SK-N-SH (cell line): Measurements from ENCODE around the gene NDUFA3.
A peak's percentile ranks its signal among the peaks of the same experiment; 100 is the strongest.

Experiments
- CHD2 ChIP-seq: fragments of 150-350 bp; IDR thresholded peaks from 2 replicates; pipeline ENCODE4 v1.6.1; 2018; ENCODE audit warnings: low read length; ENCODE audit not compliant: partially characterized antibody
- EP300 ChIP-seq, 2 experiments: IDR thresholded peaks; 2 replicates each; pipeline versions ENCODE4 v1.4.0 to v1.6.1; 2012; ENCODE audit warnings: borderline replicate concordance in 1 of 2, low read depth in 1 of 2, low read length in 1 of 2
- FOSL2 ChIP-seq: IDR thresholded peaks from 2 replicates; pipeline ENCODE4 v1.4.0; 2012; ENCODE audit warnings: low read depth, mild to moderate bottlenecking, moderate library complexity, borderline replicate concordance
- FOXM1 ChIP-seq: IDR thresholded peaks from 2 replicates; pipeline ENCODE4 v1.4.0; 2012; ENCODE audit warnings: low read depth, mild to moderate bottlenecking
- PBX3 ChIP-seq: IDR thresholded peaks from 2 replicates; pipeline ENCODE4; 2012
- RAD21 ChIP-seq: IDR thresholded peaks from 2 replicates; pipeline ENCODE4 v1.6.1; 2012; ENCODE audit warnings: mild to moderate bottlenecking, low read length
- RFX5 ChIP-seq: IDR thresholded peaks from 2 replicates; pipeline ENCODE4 v1.6.1; 2012; ENCODE audit warnings: mild to moderate bottlenecking, improper control_type of control experiment, low read length
- TCF12 ChIP-seq: IDR thresholded peaks from 2 replicates; pipeline ENCODE4 v1.4.0; 2012
- USF2 ChIP-seq: fragments of 150-350 bp; IDR thresholded peaks from 2 replicates; pipeline ENCODE4 v1.6.1; 2017; ENCODE audit warnings: antibody characterized with exemption, low read length, low read depth, borderline replicate concordance

- TF ChIP-seq RAD21 (no peak), TCF12 (no peak), FOXM1 (no peak), EP300 (IDR thresholded peaks at IDR 0.05; ENCODE audit: borderline replicate concordance in 1 of 2, low read depth in 1 of 2, low read length in 1 of 2) (peak in 1 of 2 experiments; percentile 18; a peak in 1 of 4 replicates), USF2 (no peak), PBX3 (peak; percentile 98), FOSL2 (no peak), RFX5 (peak; percentile 89), CHD2 (peak; percentile 95)
These were observed 34.4 kb downstream of the NDUFA3 start for GRCh38 chr19:54136864-54137698.
